Measurements from ENCODE around the gene KNOP1. TPM values are rescaled to one million over a fixed set of nuclear protein-coding genes. Genes with fewer than 3 reads are reported as not detected.

The KNOP1 gene
- total and polyA plus RNA-seq, 3 donors from 2014 or later, result 22.4 to 26.8 (median 25.3) TPM

- H3K4me1 ChIP-seq, result peaks cover 26% of the 10 kb centered on the region
- H3K27me3 ChIP-seq, result no peaks in the 10 kb centered on the region
- 78 to 79% methylated on average over 14 to 21 of the region's 22 CpGs for WGBS, 2 donors
- no peak for DNase-seq
- no peak overlapping the region for H3K27ac ChIP-seq
- intact Hi-C loops (cut with DNase I; ENCODE audit: low total_unique reads), result no loop called here
- H3K9me3 ChIP-seq, result no peaks in the 10 kb centered on the region
- no peak overlapping the region for H3K4me3 ChIP-seq
- H3K36me3 ChIP-seq (ENCODE audit: low read depth, missing control alignments), result no peaks in the 10 kb centered on the region
- TF ChIP-seq POLR2A (IDR thresholded peaks at IDR 0.05) (no peak), CTCF (IDR thresholded peaks at IDR 0.05) (no peak)
Observed at GRCh38 chr16:19707569-19708295, 10.3 kb downstream of the KNOP1 start.

- 93 to 95% methylated on average over 15 of the region's 15 CpGs for WGBS, 2 donors
- H3K36me3 ChIP-seq (ENCODE audit: low read depth, missing control alignments), result no peaks in the 10 kb centered on the region
Observed at GRCh38 chr16:19706846-19707245, 11.2 kb downstream of the KNOP1 start.

GRCh38 chr16:19705843-19706242 lies 12.2 kb downstream of the KNOP1 start:
- H3K36me3 ChIP-seq (ENCODE audit: low read depth, missing control alignments), result no peaks in the 10 kb centered on the region
- peak overlapping the region; percentile 76 to 83 for H3K27ac ChIP-seq
- intact Hi-C loops (cut with DNase I; ENCODE audit: low total_unique reads), result no loop called here

More at GRCh38 chr16:19706846-19707245, 11.2 kb downstream of the KNOP1 start:
- H3K9me3 ChIP-seq, result no peaks in the 10 kb centered on the region
- no peak overlapping the region for H3K27ac ChIP-seq
- H3K4me1 ChIP-seq, result peaks cover 26% of the 10 kb centered on the region
- no peak overlapping the region for H3K4me3 ChIP-seq
- no peak for DNase-seq
- no peaks in the 10 kb centered on the region for H3K27me3 ChIP-seq
- intact Hi-C loops (cut with DNase I; ENCODE audit: low total_unique reads), result no loop called here
- TF ChIP-seq CTCF (IDR thresholded peaks at IDR 0.05) (no peak), POLR2A (IDR thresholded peaks at IDR 0.05) (no peak)

GRCh38 chr16:19705146-19705501 lies 12.9 kb downstream of the KNOP1 start:
- DNase-seq, result no peak
- no peak overlapping the region for H3K4me3 ChIP-seq
- no peaks in the 10 kb centered on the region for H3K36me3 ChIP-seq (ENCODE audit: low read depth, missing control alignments)
- peak overlapping the region; percentile 76 to 83 for H3K27ac ChIP-seq
- intact Hi-C loops (cut with DNase I; ENCODE audit: low total_unique reads), result no loop called here
- H3K9me3 ChIP-seq, result no peaks in the 10 kb centered on the region
- H3K4me1 ChIP-seq, result peaks cover 32% of the 10 kb centered on the region
- no peak for TF ChIP-seq CTCF (IDR thresholded peaks at IDR 0.05)
- no peak for TF ChIP-seq POLR2A (IDR thresholded peaks at IDR 0.05)
- no peaks in the 10 kb centered on the region for H3K27me3 ChIP-seq
- WGBS, 2 donors, result 95 to 96% methylated on average over 6 to 8 of the region's 8 CpGs

More at GRCh38 chr16:19705843-19706242, 12.2 kb downstream of the KNOP1 start:
- H3K4me1 ChIP-seq, result peaks cover 25% of the 10 kb centered on the region
- no peaks in the 10 kb centered on the region for H3K27me3 ChIP-seq
- no peak overlapping the region for H3K4me3 ChIP-seq
- 80 to 87% methylated on average over 5 of the region's 5 CpGs for WGBS, 2 donors
- no peak for DNase-seq
- H3K9me3 ChIP-seq, result no peaks in the 10 kb centered on the region
- no peak for TF ChIP-seq POLR2A (IDR thresholded peaks at IDR 0.05)
- no peak for TF ChIP-seq CTCF (IDR thresholded peaks at IDR 0.05)
